K562 (cell line): ENCODE measurements around the gene SAMD10. TPM values are rescaled to one million over a fixed set of nuclear protein-coding genes. Genes with fewer than 3 reads are reported as not detected.

Experiments used
- ATAC-seq: fragments of 200-7000 bp; cut with Tn5 transposase; 3 replicates; pipeline ENCODE4 v1.9.1; 2020; ENCODE audit warnings: moderate library complexity
- BruUV-seq: library from RNA; stranded (reverse); fragments of 400-500 nt; replicated peaks from 2 replicates; lab custom pipeline; 2021; lab: Mats Ljungman, UMichigan
- CTCF ChIA-PET: fragments of 300-600 bp; formaldehyde crosslinking; extraction: SDS; loops from one replicate; lab custom pipeline; 2021; ENCODE audit warnings: low intra/inter-chr PET ratio; lab: Yijun Ruan, JAX
- POLR2A ChIA-PET: fragments of 300-600, 350-650 bp; sonication (Branson Sonifier 250); formaldehyde crosslinking; extraction: SDS; loops from one replicate; lab custom pipeline; 2021; ENCODE audit warnings: antibody characterized with exemption, inconsistent platforms; lab: Yijun Ruan, JAX
- DNase-seq, 4 experiments: peaks; one replicate each; pipeline versions ENCODE4 v3.0.0 to v3.0.0-alpha.2; 2011 to 2018; ENCODE audit warnings: low spot score in 3 of 4, mixed read lengths in 3 of 4; ENCODE audit errors: extremely low read depth in 1 of 4
- FAIRE-seq: peaks from 2 replicates; lab custom pipeline; 2011; peaks lifted over from hg19 to GRCh38; lab: Jason Lieb, UNC
- H2AFZ ChIP-seq: 2 replicates; pipeline ENCODE4 v1.6.0; 2011; ENCODE audit warnings: low read depth, low read length, control low read depth, inconsistent platforms
- H3K27ac ChIP-seq: fragments of 200-600 bp; 3 replicates; pipeline ENCODE4 v1.8.0; 2011; ENCODE audit warnings: low read depth, mild to moderate bottlenecking, control low read depth, inconsistent platforms, low read length, moderate library complexity, mixed read lengths; ENCODE audit errors: extremely low read depth
- H3K27me3 ChIP-seq, 2 experiments: fragments of 300-600 bp in 1 of 2; 2 replicates in 1 of 2; 3 replicates in 1 of 2; pipeline versions ENCODE4 v1.6.0 to v1.8.0; 2011; ENCODE audit warnings: inconsistent platforms in 2 of 2, low read length in 2 of 2, mild to moderate bottlenecking in 1 of 2, mixed read lengths in 1 of 2, moderate library complexity in 1 of 2; ENCODE audit not compliant: control insufficient read depth in 2 of 2, insufficient read depth in 2 of 2
- H3K36me3 ChIP-seq: fragments of 300-600 bp; 3 replicates; pipeline ENCODE4 v1.8.0; 2011; ENCODE audit warnings: mild to moderate bottlenecking, low read length, inconsistent platforms; ENCODE audit not compliant: control insufficient read depth, insufficient read depth
- H3K4me1 ChIP-seq, 2 experiments: fragments of 200-600 bp in 1 of 2; replicated peaks in 1 of 2; 2 replicates in 1 of 2; 3 replicates in 1 of 2; pipeline versions ENCODE4 v1.5.1 to v1.8.0; 2011; ENCODE audit warnings: inconsistent platforms in 2 of 2, low read length in 2 of 2, mild to moderate bottlenecking in 1 of 2, mixed read lengths in 1 of 2, moderate library complexity in 1 of 2; ENCODE audit not compliant: control insufficient read depth in 2 of 2, insufficient read depth in 2 of 2
- H3K4me2 ChIP-seq: 2 replicates; pipeline ENCODE4 v1.6.1; 2011; ENCODE audit warnings: low read length, control low read depth, inconsistent platforms, mixed read lengths; ENCODE audit not compliant: insufficient read depth
- H3K4me3 ChIP-seq: fragments of 200-600 bp; sonication (generic), shearing (Covaris generic); 2 replicates; pipeline ENCODE4 v1.5.1; 2016; ENCODE audit warnings: control low read depth, inconsistent platforms
- H3K79me2 ChIP-seq: fragments of 200-600 bp; 3 replicates; pipeline ENCODE4 v1.8.0; 2011; ENCODE audit warnings: low read length, inconsistent platforms; ENCODE audit not compliant: control insufficient read depth, insufficient read depth
- H3K9ac ChIP-seq, 2 experiments: 2 replicates each; pipeline versions ENCODE4 v1.6.0 to v1.6.1; 2011; ENCODE audit warnings: low read depth in 2 of 2, low read length in 2 of 2, control low read depth in 1 of 2, inconsistent platforms in 1 of 2, mild to moderate bottlenecking in 1 of 2, mixed read lengths in 1 of 2; ENCODE audit not compliant: insufficient read depth in 1 of 2
- H3K9me1 ChIP-seq: one replicate; pipeline ENCODE4 v1.6.0; 2011; ENCODE audit warnings: inconsistent platforms, mild to moderate bottlenecking, low read length, moderate library complexity; ENCODE audit not compliant: control insufficient read depth, insufficient read depth
- H3K9me3 ChIP-seq: replicated peaks from 2 replicates; pipeline ENCODE4 v1.5.1; 2011; ENCODE audit warnings: low read depth, low read length, inconsistent platforms; ENCODE audit not compliant: control insufficient read depth, insufficient read depth
- H4K20me1 ChIP-seq: replicated peaks from 2 replicates; pipeline ENCODE4 v1.6.1; 2011; ENCODE audit warnings: low read length, inconsistent platforms, mixed read lengths; ENCODE audit not compliant: control insufficient read depth, insufficient read depth
- MBD2 ChIP-seq: sonication (generic); IDR thresholded peaks from 2 replicates; pipeline ENCODE4 v1.6.1; 2016; ENCODE audit warnings: low read depth, borderline replicate concordance
- SMAD4 ChIP-seq: fragments of 250-450 bp; sonication (Bioruptor Pico); conservative IDR thresholded peaks from 2 replicates; pipeline ENCODE4 v1.8.0; 2021; ENCODE audit warnings: inconsistent platforms, mild to moderate bottlenecking, moderate library complexity
- ZNF143 ChIP-seq: sonication (generic); formaldehyde crosslinking; IDR thresholded peaks from 2 replicates; pipeline ENCODE4 v1.9.0; 2022; ENCODE audit warnings: mild to moderate bottlenecking, missing genetic modification reagents
- ZNF174 ChIP-seq: fragments of 250-450 bp; sonication (Bioruptor Pico); IDR thresholded peaks from 2 replicates; pipeline ENCODE4 v1.4.0; 2020; ENCODE audit warnings: mild to moderate bottlenecking
- WGBS: fragments of 100-300 bp; shearing (Covaris generic); methylation state at CpG from one replicate; pipeline ENCODE4 v1.1.6; 2016; ENCODE audit warnings: low coverage, mixed read lengths; ENCODE audit not compliant: insufficient coverage; ENCODE audit errors: missing lambda C conversion rate; 5-methylcytosine and 5-hydroxymethylcytosine counted together
- in situ Hi-C: fragments of 300-500 bp; cut with MboI; formaldehyde crosslinking; loops from 4 replicates; pipeline ENCODE4 v1.15.0; 2018; ENCODE audit warnings: inconsistent platforms, mixed read lengths
- intact Hi-C: fragments of 100-400 bp; cut with micrococcal nuclease; formaldehyde crosslinking; loops from 2 replicates; pipeline ENCODE4 v1.14.2; 2022
- polyA plus RNA-seq, 8 experiments: library from polyadenylated mRNA; depleted of rRNA in 4 of 8; stranded (reverse) in 5 of 8; unstranded in 3 of 8; fragments of >200 nt; fragmentation: Nextera tagmentation in 2 of 8; fragmentation: Illumina TruSeq in 1 of 8; extraction: Ambion mirVana in 2 of 8; extraction: Trizol in 1 of 8; gene quantifications; 2 replicates each; pipeline versions ENCODE4 v1.2.1 to v1.2.3, GENCODE V29; 2011 to 2014; ENCODE audit warnings: inconsistent platforms in 1 of 8, missing spikeins in 1 of 8
- total RNA-seq, 7 experiments: library from RNA; depleted of rRNA in 6 of 7; stranded (reverse); fragments of >200 nt in 6 of 7; fragmentation: Illumina TruSeq in 2 of 7; extraction: Trizol in 2 of 7; gene quantifications; 2 replicates each; pipeline versions ENCODE4 v1.2.1 to v1.2.3, GENCODE V29; 2011 to 2021; ENCODE audit warnings: low replicate concordance in 1 of 7
- TF ChIP-seq, protein P1 (sequence below), 2 experiments: fragments of 450-650 bp; conservative IDR thresholded peaks; 2 replicates each; pipeline ENCODE4 v1.6.1; 2017; ENCODE audit warnings: mild to moderate bottlenecking in 2 of 2, moderate library complexity in 2 of 2
- TF ChIP-seq, protein P2 (sequence below): conservative IDR thresholded peaks from 2 replicates; pipeline ENCODE4 v1.6.1; 2011; ENCODE audit warnings: low read depth, mild to moderate bottlenecking, low read length; ENCODE audit not compliant: control insufficient read depth
- TF ChIP-seq, protein P3 (sequence below): fragments of 450-650 bp; formaldehyde crosslinking; IDR thresholded peaks from 2 replicates; pipeline ENCODE4 v1.4.0; 2022; ENCODE audit warnings: missing genetic modification characterization
- TF ChIP-seq, protein P4 (sequence below), 3 experiments: fragments of 200-800 bp in 1 of 3; sonication (Bioruptor generic) in 1 of 3; sonication (generic) in 1 of 3; formaldehyde crosslinking in 1 of 3; IDR thresholded peaks; 2 replicates each; pipeline versions ENCODE4 v1.6.1 to v1.8.0; 2016 to 2022; ENCODE audit warnings: mild to moderate bottlenecking in 2 of 3, missing compliant biosample characterization in 2 of 3, missing genetic modification characterization in 2 of 3, missing genetic modification reagents in 1 of 3
- TF ChIP-seq, protein P5 (sequence below): IDR thresholded peaks from 2 replicates; pipeline ENCODE4 v1.6.1; 2011; ENCODE audit not compliant: insufficient read length; ENCODE audit errors: extremely low read depth

SAMD10 gene
- total and polyA plus RNA-seq, 9 of the 15 experiments (the other 6 are each of a cell fraction or from before 2014, with no cell fraction given): 0.37 to 15.2 (median 4.8) TPM

DNA sequence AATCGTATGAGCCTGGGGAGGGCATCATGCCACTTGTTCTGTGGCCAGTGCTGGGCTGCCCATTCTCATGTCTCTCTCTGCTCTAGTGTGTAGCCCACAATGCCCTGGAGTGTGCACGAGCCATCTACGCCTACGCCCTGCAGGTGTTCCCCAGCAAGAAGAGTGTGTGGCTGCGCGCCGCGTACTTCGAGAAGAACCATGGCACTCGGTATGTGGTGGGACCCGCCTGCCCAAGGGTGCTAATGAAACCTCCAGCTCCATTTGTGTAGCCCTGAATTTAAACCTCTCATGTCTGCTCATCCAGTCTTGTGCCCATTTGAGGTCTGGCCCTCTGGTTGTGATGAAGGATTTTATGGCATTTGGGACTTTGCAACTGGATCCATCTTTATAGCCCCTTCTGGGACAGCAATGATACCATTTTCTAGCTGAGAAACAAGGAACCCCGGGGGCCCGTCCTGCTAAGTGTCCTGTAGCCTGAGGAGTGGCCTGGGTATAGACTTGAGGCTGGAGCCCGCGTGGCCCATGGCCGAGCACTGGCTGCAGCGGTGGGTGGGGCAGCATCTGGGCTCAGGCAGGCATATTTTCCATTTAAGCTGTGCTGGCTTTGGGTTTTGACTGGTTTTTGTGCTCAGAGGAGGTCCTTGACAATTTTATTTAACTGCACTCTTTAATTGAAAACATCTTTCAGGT is 43.4 kb upstream of the SAMD10 start:
- ChIA-PET POLR2A (no interaction called here), CTCF (no interaction called here)
- peaks cover 0 to 7% of the 10 kb centered on the region in 2 experiments; a peak in 1 of 5 replicates for H3K4me1 ChIP-seq
- no peak overlapping the region for H3K4me3 ChIP-seq
- H4K20me1 ChIP-seq: peaks cover 3% of the 10 kb centered on the region; the same call in 1 of the 2 replicates
- H3K9ac ChIP-seq: no peak overlapping the region
- H3K27me3 ChIP-seq: no peaks in the 10 kb centered on the region
- no peak overlapping the region for H3K27ac ChIP-seq
- H3K36me3 ChIP-seq: peaks cover 89% of the 10 kb centered on the region; the same call in 2 of the 3 replicates
- ATAC-seq (no peak), FAIRE-seq (no peak), DNase-seq (no peak)
- BruUV-seq: no TSS peak
- H3K9me1 ChIP-seq: no peaks in the 10 kb centered on the region
- no peaks in the 10 kb centered on the region for H3K9me3 ChIP-seq
- in situ Hi-C loops (no loop called here), intact Hi-C loops (no loop called here)
- no peak overlapping the region for H3K4me2 ChIP-seq
- 92% methylated on average over 17 of the region's 17 CpGs for WGBS
- no peak overlapping the region for H2AFZ ChIP-seq
- no peaks in the 10 kb centered on the region for H3K79me2 ChIP-seq
- TF ChIP-seq ZNF174: no peak
- no peak for TF ChIP-seq SMAD4
- TF ChIP-seq MBD2: no peak
- no peak for TF ChIP-seq ZNF143
- TF ChIP-seq, protein P1, sequence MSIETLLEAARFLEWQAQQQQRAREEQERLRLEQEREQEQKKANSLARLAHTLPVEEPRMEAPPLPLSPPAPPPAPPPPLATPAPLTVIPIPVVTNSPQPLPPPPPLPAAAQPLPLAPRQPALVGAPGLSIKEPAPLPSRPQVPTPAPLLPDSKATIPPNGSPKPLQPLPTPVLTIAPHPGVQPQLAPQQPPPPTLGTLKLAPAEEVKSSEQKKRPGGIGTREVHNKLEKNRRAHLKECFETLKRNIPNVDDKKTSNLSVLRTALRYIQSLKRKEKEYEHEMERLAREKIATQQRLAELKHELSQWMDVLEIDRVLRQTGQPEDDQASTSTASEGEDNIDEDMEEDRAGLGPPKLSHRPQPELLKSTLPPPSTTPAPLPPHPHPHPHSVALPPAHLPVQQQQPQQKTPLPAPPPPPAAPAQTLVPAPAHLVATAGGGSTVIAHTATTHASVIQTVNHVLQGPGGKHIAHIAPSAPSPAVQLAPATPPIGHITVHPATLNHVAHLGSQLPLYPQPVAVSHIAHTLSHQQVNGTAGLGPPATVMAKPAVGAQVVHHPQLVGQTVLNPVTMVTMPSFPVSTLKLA (conservative IDR thresholded peaks at IDR 0.05): no peak
- TF ChIP-seq, protein P2, sequence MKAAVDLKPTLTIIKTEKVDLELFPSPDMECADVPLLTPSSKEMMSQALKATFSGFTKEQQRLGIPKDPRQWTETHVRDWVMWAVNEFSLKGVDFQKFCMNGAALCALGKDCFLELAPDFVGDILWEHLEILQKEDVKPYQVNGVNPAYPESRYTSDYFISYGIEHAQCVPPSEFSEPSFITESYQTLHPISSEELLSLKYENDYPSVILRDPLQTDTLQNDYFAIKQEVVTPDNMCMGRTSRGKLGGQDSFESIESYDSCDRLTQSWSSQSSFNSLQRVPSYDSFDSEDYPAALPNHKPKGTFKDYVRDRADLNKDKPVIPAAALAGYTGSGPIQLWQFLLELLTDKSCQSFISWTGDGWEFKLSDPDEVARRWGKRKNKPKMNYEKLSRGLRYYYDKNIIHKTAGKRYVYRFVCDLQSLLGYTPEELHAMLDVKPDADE: no peak
- TF ChIP-seq, protein P3, sequence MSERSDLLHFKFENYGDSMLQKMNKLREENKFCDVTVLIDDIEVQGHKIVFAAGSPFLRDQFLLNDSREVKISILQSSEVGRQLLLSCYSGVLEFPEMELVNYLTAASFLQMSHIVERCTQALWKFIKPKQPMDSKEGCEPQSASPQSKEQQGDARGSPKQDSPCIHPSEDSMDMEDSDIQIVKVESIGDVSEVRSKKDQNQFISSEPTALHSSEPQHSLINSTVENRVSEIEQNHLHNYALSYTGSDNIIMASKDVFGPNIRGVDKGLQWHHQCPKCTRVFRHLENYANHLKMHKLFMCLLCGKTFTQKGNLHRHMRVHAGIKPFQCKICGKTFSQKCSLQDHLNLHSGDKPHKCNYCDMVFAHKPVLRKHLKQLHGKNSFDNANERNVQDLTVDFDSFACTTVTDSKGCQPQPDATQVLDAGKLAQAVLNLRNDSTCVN (CRISPR knock-in tag): no peak
- TF ChIP-seq, protein P4, sequence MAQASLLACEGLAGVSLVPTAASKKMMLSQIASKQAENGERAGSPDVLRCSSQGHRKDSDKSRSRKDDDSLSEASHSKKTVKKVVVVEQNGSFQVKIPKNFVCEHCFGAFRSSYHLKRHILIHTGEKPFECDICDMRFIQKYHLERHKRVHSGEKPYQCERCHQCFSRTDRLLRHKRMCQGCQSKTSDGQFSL (CRISPR knock-in tag; IDR thresholded peaks at IDR 0.05): no peak
- TF ChIP-seq, protein P4 (tag; IDR thresholded peaks at IDR 0.05): no peak
- TF ChIP-seq, protein P5, sequence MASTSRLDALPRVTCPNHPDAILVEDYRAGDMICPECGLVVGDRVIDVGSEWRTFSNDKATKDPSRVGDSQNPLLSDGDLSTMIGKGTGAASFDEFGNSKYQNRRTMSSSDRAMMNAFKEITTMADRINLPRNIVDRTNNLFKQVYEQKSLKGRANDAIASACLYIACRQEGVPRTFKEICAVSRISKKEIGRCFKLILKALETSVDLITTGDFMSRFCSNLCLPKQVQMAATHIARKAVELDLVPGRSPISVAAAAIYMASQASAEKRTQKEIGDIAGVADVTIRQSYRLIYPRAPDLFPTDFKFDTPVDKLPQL: no peak
